A673 (cell line): Measurements from ENCODE around the gene HMCN2.

ENCODE experiments used
- CTCF ChIP-seq: fragments of 300-800, 200-600 bp; sonication (generic); conservative IDR thresholded peaks from 2 replicates; pipeline ENCODE4 v1.5.1; 2017; ENCODE audit warnings: low read depth, mild to moderate bottlenecking, antibody characterized with exemption, low read length, moderate library complexity, mixed read lengths
- EZH2 ChIP-seq: fragments of 200-600 bp; sonication (generic); IDR thresholded peaks from 2 replicates; pipeline ENCODE4 v1.6.1; 2017; ENCODE audit warnings: borderline replicate concordance, low read depth, mild to moderate bottlenecking, mixed read lengths, antibody characterized with exemption, low read length; ENCODE audit not compliant: poor library complexity, severe bottlenecking

GRCh38 chr9:130217838-130218237 lies 47.7 kb upstream of the HMCN2 start:
- TF ChIP-seq CTCF (no peak), EZH2 (no peak)
